ENCODE data around the gene PBX3. TPM values are rescaled to one million over a fixed set of nuclear protein-coding genes. Genes with fewer than 3 reads are reported as not detected.

Gene PBX3
- total RNA-seq, 1 donor from 2014 or later, result 4.6 TPM

DNA sequence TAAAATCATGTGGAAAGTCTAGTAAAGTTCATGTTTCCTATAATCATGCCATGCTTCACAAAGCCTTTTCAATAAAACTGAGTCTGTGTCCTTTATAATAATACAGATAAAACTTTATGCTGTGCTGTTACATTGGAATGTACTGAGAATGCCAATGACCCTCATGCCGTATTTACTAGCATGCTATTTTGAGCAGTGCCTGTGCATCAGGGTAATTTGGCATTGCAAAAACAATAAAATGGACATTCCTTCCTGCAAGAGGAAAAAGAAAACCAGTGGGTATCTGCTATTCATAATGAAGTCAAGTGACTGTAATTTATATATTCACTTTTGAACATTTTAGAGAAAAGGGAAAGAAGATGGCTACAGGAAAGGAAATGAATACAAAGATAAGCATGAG is 159.0 kb downstream of the PBX3 start:
- peak in 1 of 2 donors; percentile 38 for DNase-seq (ENCODE audit: low read depth in 2 of 2)

DNA sequence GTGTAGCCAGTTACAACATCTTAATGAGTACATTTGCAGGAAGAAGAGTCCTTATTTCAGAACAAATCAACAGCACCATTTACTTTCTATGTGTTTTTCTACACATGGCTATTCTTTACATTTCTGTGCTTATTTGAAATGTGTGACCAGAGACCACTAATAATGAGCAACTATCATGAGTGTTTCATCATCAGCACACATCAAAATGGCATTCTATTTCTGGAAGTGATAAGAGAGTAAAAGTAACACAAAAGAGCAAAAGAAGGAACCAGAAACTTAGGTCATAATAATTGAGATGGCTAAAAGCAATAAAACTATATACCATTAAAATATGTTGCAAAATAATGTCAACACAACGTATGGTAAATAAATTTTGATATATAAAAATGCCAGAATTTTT is 159.7 kb downstream of the PBX3 start:
- no peak for DNase-seq (ENCODE audit: low read depth in 2 of 2)

DNA sequence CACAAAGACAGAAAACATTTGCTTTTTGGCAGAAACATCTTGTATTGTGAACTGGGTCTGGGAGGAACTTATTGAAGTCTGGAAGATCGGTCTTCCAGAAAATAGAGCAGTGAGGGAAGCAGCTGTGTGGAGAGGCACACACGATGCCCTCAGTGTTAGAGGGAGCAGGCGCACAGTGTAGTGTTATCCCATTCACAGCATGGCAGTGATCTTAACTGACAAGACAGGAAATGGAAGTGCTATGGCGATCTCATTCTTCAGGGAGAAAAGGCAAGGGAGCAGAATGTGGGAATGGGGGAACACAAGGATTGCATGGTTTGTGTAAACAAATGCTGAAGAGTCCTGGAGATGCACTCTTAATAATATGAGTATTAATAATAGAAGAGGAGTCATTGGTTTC is 161.0 kb downstream of the PBX3 start:
- peak in 1 of 2 donors; percentile 3 for DNase-seq (ENCODE audit: low read depth in 2 of 2)

DNA sequence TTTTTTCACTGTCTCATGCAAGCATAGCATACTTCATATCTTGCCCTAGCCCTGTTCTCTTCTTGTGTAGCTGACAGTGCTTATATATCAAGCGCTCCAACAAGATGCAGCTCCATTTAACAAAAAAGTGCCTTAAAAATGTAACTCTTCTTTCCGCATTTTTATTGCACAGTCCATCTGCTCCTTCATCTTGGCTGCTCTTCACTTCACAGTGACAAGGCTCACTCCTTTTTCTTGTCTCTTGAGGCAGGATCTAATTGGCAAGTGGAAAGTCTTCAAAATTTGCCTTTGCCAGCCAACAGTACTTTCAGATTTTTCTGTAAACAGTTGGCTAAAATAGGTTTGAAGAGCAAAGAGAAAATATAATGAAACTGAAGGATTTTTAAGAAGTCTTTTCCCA is 161.8 kb downstream of the PBX3 start:
- no peak for DNase-seq (ENCODE audit: low read depth in 2 of 2)

DNA sequence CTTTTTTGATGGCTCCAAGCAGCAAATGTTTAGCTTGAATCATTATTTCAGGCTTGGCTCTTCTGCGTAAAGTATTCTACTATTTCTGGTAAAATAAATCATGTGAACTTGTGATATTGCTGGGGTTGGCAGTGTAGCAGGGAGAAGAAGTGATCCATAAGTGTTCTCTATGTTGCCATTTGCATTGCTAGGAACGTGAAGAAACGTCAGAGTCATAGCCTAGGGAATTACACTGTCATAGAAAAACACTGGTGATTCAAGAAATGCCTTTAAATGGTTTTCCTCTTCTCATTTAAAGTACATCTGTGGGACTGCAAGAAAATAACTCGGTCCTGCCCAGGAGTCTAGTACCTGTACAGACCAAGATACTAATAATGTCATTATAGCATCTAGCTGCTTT is 162.3 kb downstream of the PBX3 start:
- no peak for DNase-seq (ENCODE audit: low read depth in 2 of 2)

DNA sequence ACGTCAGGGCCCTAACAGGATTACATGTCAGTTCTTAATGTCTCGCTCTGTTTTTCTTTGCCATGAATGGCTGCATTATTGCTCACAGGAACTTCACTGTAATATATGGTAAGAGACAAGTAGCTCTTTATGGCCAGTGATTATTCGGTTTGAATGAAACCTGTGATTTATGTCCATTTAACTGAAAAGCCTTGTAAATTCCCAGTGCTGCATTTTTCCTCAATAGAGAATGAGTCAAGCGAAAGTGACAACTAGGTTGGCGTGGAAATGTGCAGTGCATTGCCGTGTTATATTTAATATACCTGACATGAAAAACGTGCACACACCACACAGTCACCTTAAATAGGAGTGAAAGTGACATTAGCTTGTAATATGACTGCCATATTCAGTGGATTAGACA is 163.1 kb downstream of the PBX3 start:
- no peak for DNase-seq (ENCODE audit: low read depth in 2 of 2)

DNA sequence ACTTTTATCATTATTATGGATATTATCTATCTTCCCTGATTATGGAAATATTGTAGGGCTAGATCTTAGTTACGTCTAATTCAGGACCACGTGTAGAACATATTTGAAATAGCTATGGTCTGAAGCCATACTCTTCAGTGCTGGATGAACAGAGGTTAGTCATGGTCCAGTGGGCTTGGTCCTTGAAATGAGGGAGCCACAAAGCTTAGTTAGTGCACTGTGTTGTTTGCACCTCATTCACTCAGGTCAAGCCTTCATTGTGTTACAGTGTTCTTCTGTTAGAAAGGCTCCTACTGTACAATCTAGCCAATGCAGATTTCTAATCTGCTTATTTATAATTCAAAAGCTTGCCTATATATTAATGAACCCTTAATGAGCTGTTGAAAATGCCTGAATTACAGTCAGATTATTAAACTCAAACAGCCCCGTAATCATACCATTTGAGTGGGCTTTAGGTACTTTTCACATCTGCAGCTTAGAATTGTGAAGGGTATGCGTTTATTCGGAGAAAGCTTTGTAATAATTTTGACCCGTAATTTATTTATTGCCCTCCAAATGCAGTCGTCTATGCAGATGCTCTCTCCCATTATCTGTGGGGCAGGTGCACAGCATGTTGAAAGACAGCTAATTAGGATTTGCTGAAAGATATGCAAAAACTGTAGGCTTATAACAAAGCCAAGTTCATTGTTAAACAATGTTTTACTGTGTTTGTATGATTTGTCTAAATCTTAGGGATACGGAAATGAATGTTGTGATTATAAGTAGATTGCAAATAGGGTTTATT is 164.9 kb downstream of the PBX3 start:
- DNase-seq (ENCODE audit: low read depth in 2 of 2), result no peak

DNA sequence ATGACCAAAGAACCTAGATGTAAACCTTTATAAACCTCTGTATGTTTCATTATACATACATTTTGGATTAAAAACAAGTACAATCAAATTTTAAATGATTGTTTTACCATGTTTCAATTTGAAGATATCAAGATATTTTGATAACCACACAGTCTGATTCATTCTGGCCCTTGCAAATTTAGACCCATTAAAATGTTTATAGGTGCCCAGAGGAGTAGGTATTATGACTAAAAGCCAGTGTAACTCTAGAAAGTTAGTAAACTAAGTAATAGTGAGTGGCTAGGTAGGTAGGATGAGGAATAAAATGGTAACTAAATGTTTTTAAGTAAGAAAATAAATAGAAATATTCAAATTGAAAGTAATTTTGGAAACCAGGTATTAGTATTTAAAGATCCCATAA is 165.5 kb downstream of the PBX3 start:
- no peak for DNase-seq (ENCODE audit: low read depth in 2 of 2)

DNA sequence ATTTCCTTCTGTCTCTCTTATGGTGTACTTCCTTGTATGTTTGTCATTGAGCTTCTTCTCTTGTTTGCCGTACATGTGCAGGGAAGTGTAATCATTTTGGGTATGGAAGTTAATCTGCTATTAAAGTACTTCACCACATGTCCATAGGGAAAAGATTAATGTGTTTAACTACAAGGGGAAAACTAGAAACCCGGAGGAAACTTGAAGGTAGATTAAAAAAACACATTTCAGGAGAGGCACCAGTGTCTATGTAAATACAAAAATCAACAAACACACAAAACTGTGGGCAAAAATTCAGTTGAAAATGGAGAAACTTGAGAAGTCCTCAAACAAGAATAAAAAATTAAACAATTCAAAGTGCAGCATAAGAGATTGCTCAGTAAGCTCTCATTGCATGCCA is 166.4 kb downstream of the PBX3 start:
- no peak for DNase-seq (ENCODE audit: low read depth in 2 of 2)

DNA sequence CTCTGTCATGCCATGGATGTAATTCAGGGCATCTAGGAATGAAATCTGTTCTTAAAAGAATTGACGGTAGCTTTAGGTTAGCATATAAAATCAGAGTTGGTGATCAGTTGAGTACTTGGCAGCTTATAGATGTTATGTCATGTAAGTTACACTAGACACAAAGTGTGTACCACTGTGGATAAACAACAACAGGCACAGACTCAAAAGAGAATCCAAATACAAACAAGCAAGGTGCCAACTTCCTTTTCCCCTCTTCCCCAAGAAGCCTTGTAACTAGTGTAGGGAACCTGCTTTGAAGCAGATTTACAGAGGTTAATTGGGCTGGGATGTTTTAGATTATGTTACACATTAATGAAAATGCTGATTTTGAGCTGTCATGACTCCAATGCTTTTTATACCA is 167.2 kb downstream of the PBX3 start:
- no peak for DNase-seq (ENCODE audit: low read depth in 2 of 2)

DNA sequence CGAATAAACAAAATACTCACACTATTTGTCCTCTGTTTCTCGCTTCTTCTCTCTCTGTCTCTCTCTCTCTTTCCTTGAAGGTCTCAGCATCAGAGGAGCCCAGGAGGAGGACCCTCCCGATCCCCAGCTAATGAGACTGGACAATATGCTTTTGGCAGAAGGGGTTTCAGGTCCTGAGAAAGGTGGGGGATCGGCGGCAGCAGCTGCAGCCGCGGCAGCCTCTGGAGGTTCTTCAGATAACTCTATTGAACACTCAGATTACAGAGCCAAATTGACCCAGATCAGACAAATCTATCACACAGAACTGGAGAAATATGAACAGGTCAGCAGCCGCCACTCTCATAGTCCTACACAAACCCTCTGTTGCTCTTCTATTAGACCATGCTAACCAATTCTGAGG is 168.4 kb downstream of the PBX3 start:
- DNase-seq (ENCODE audit: low read depth in 2 of 2), result no peak

DNA sequence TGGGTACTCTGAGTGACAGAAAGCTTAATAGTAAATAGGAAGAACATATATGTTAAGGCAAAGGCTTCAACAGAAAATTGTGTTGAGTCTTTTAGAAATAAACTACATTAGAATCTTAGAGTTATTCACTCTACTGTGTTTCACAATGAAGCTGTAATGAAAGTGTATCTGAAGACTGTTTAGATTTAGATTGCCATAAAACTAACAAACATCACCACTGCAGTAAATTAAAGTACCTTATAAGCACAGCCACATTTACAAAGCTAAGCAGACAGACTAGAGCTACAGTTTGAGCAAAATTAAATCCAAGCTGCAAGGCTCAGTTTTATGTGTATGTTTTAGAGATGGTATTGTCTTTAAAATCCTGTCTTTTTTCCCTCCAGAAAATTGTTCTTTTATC is 172.4 kb downstream of the PBX3 start:
- no peak for DNase-seq (ENCODE audit: low read depth in 2 of 2)

DNA sequence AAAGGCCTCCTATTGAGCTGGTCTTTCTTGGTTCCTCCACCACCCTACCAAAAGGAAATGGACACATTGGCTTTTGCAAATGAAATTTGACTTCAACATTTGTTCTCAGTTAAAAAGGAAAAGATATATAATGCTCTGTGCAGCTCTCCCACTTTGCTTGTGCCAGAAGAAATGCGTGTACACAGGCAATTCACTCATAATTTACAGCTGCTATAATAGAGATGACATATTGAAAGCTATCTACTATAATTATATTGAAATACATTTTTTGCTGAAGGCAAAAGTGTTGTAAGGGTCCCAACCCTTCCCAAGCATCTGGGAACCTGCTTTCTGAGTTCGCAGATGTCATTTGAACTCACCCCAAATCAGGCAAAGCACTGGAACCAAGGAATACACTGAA is 173.2 kb downstream of the PBX3 start:
- no peak for DNase-seq (ENCODE audit: low read depth in 2 of 2)

DNA sequence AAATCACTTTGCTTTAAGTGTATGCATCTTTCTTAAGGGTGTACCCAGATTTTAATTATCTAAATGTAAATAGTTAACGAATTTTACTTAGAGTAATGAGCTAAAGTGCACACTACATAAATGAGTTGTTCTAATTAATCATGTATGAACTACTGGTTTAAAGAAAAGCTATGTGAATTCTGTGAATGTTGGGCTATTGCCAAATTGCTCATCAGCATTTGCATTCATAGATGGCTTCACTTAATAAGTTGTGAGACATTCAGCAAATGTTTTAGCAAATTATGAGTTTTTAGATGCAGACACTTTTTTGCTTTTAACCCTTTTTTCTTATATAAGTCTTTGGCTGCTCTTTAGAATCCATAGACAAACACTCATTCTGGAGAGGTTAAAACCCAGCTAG is 175.7 kb downstream of the PBX3 start:
- no peak for DNase-seq (ENCODE audit: low read depth in 2 of 2)

DNA sequence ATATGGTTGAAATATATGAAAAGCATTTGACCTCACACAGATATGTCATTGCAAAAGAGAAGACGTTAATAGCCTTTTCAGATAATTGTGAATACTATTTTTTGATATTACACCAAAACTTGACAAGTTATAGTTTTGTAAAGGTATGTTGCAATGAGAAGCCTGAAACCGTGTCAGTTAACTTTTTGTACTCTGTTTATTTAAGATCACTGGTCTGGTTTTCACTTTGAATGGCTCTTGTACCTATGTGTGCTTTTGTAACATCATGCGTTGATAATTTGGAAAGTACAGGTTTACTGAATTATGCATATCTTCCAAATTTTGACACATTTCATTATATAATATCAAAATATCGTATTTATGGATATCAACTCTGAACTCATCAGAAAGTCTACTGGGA is 177.2 kb downstream of the PBX3 start:
- no peak for DNase-seq (ENCODE audit: low read depth in 2 of 2)

DNA sequence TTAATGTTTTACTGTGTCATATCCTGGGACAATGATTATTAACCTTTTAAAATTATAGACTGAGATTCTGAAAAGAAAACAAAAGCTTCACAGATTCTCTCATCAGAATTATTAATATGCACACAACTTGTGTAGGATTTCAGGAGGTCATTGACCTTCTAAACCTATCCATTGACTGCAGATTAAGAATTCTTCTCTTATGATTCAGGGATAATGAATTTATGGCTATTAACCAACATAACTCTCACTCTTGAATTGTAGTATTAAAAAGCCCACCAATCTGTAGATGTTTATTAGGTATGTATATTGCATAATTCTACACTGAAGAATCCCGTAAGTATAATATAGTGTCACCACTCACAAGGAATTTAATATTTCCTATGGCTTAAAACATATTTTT is 179.8 kb downstream of the PBX3 start:
- no peak for DNase-seq (ENCODE audit: low read depth in 2 of 2)

DNA sequence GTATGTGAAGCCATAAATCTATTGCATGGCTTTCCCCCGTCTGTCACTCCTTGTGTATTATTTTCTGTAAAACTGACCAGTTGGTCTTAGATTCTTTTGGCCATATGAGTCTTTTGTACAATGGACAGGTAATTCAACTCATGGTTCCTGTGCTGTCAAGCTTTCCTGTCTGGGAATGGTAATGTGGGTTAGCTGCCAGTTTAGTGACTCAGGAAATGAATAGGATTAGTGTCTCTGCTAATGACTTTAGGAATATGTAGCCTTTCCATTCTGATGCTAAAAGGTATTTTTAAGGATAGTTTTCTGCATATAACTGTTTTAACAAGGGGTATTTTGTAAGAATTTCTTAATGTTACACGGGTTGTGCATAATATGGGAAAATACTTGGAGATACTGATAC is 182.7 kb downstream of the PBX3 start:
- DNase-seq (ENCODE audit: low read depth in 2 of 2), result peak; percentile 12 to 46

DNA sequence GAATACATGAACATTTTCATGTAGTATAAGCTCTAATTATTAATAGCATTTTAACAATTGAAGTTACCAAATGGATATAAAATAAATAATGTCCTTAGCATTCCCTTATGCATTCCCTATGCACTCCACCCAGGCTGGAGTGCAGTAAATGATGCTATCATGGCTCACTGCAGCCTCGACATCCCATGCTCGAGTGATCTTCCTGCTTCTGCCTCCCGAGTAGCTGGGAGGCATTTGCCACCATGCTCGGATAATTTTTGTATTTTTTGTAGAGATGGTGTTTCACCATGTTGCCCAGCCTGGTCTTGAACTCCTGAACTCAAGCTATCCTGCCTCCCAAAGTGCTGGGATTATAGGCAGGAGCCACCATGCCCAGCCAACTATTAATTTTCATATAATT is 184.0 kb downstream of the PBX3 start:
- no peak for DNase-seq (ENCODE audit: low read depth in 2 of 2)

DNA sequence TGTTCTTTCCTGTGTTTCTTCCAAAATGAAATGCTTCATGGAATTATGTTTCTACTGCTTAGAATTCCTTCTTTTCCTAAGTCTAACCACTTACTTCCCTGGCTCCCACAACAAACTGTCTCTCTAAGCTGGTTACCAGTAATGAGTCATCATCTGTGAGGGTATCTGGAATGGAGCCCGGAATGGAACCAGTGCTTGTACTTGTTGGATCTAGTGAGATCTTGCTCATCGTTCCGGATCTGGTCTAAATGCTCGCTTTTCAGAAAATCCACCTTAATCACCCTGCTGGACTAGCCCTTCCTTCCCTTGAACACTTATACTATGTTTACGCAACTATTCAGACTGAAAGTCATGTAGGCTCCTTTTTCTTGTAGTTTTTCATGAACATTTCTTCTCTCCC is 184.8 kb downstream of the PBX3 start:
- peak; percentile 58 to 96 for DNase-seq (ENCODE audit: low read depth in 2 of 2)

DNA sequence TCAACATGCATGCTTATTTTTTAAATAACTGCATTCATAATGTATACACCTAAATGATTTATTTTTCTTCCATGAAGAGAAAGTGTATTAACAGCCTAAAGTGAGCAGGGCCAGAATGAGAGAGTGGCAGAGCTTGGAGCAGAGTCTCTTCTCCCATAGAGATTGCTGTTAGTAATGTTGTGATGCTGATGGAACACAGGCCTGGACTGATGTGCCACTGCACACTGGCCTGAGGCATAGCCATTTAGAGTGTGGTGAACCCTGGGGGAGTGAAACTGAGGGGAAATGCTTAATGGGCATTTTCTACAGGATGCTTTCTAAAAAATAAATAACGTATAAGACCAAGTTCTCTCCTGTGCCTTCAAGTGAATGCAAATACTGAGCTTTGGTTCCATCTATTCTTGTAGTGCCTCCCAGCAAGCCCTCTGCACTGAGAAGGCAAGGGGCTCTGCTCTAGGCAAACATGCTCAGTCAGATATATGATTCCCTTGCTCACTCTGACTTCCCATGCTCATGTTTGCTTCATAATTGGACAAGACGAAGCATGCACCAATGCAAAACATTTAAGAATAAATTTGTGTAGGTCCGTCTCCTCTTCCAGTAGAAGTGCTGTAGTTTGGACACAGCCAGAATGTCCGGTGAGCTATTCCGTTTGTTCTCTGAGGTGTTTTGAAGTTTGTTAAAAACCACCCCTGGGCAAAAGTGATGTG is 185.7 kb downstream of the PBX3 start:
- DNase-seq (ENCODE audit: low read depth in 2 of 2), result no peak

DNA sequence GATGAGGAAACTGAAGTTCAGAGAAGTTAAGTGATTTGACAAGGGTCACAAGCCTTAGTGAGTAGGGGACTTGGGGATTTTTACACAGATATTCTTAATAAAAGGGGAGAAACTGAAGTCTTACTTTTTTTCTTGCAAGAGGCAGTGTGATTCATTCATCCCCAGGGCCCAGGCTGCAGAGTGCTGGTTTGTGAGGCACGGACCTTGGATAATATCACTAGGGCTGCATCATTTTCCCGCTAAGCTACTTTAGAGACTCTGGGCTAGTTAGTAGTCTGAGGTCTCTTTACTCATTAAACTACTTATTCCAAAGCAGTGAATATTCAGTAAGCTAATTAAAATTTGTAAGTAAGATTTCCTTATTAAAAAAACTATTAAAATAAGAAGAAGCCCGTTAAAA is 195.0 kb downstream of the PBX3 start:
- no peak for DNase-seq (ENCODE audit: low read depth in 2 of 2)

DNA sequence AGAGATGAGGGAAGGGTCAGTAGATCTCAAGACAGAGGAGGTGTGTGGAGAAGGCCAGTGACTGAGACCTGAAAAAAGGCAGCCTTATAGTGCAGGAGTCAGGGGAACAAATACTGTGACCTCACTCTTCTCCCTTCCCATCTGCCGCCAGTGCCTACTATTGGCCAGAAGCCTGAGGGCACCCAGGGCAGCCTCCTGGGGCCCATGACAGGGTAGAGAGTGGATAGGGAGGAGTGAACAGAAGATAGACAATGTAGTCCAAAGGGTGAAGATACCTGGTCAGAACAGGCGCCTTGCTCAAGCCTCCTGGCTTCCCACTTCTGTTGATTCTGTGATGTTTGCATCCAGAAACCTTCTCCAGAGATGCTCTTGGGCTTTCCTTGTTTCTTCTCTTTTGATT is 196.7 kb downstream of the PBX3 start:
- DNase-seq (ENCODE audit: low read depth in 2 of 2), result no peak

DNA sequence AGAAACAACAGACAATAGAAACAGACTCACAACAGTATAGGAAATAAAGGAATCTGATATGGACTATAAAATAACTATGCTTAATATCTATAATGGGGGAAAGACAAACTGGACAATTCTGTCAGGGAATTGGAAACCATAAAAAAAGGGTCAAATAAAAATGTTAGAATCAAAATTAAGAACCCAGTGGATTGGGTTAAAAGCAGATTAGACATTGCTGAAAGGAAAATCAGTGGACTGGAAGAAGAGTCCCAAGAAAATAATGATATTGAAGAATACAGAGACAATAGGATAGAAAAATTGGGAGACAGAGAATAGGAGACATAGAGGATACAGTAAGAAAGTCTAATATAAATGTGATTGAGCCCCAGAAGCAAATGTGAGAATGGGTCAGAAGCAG is 199.2 kb downstream of the PBX3 start:
- DNase-seq (ENCODE audit: low read depth in 2 of 2), result no peak
